SK-N-SH (cell line): Measurements from ENCODE around the gene RHCE. TPM values are rescaled to one million over a fixed set of nuclear protein-coding genes. Genes with fewer than 3 reads are reported as not detected.

Experiments used
- CTCF ChIA-PET: fragments of 300-600, 350-600 bp; formaldehyde crosslinking; extraction: SDS; loops from one replicate; lab custom pipeline; 2021; lab: Yijun Ruan, JAX
- POLR2A ChIA-PET: fragments of 350-600 bp; sonication (Branson Sonifier 250); formaldehyde crosslinking; extraction: SDS; loops from one replicate; lab custom pipeline; 2020; ENCODE audit warnings: antibody characterized with exemption, inconsistent platforms; lab: Yijun Ruan, JAX
- DNase-seq: peaks from one replicate; pipeline ENCODE4 v3.0.0; 2012
- H2AFZ ChIP-seq: fragments of 200-600 bp; sonication (generic); 2 replicates; pipeline ENCODE4 v1.8.1; 2016; ENCODE audit warnings: antibody characterized with exemption, mild to moderate bottlenecking, low read depth
- H3F3A ChIP-seq: fragments of 200-600 bp; sonication (generic); replicated peaks from 2 replicates; pipeline ENCODE3; 2016; ENCODE audit warnings: antibody characterized with exemption, mild to moderate bottlenecking; ENCODE audit not compliant: insufficient read depth
- H3K27ac ChIP-seq, 2 experiments: fragments of 200-500 bp in 1 of 2; fragments of 200-600 bp in 1 of 2; sonication (Bioruptor generic) in 1 of 2; sonication (generic), shearing (Covaris generic) in 1 of 2; 2 replicates each; pipeline versions ENCODE4 v1.5.1 to v1.6.1; 2014 to 2016; ENCODE audit warnings: low read depth in 2 of 2, inconsistent platforms in 1 of 2, low read length in 1 of 2, mild to moderate bottlenecking in 1 of 2, mixed read lengths in 1 of 2
- H3K27me3 ChIP-seq: fragments of 200-600 bp; sonication (generic), shearing (Covaris generic); 2 replicates; pipeline ENCODE4 v1.6.1; 2016; ENCODE audit warnings: mixed run types; ENCODE audit not compliant: insufficient read depth
- H3K36me3 ChIP-seq, 2 experiments: fragments of 200-500 bp in 1 of 2; fragments of 200-600 bp in 1 of 2; sonication (Bioruptor generic) in 1 of 2; sonication (generic) in 1 of 2; replicated peaks in 1 of 2; 2 replicates each; pipeline versions ENCODE3 to v1.5.1; 2014 to 2016; ENCODE audit warnings: low read length in 1 of 2, mild to moderate bottlenecking in 1 of 2; ENCODE audit not compliant: insufficient read depth in 2 of 2, control insufficient read depth in 1 of 2
- H3K4me1 ChIP-seq, 2 experiments: fragments of 200-500 bp in 1 of 2; fragments of 200-600 bp in 1 of 2; sonication (Bioruptor generic) in 1 of 2; sonication (generic), shearing (Covaris generic) in 1 of 2; 2 replicates each; pipeline versions ENCODE4 v1.5.1 to v1.6.1; 2014 to 2016; ENCODE audit warnings: low read depth in 1 of 2, low read length in 1 of 2, mixed run types in 1 of 2; ENCODE audit not compliant: insufficient read depth in 2 of 2, control insufficient read depth in 1 of 2
- H3K4me2 ChIP-seq: fragments of 200-600 bp; sonication (generic), shearing (Covaris generic); 2 replicates; pipeline ENCODE4 v1.6.1; 2017; ENCODE audit warnings: mixed run types
- H3K4me3 ChIP-seq, 2 experiments: fragments of 200-500 bp in 1 of 2; fragments of 200-600 bp in 1 of 2; sonication (Bioruptor generic) in 1 of 2; sonication (generic), shearing (Covaris generic) in 1 of 2; 2 replicates each; pipeline versions ENCODE4 v1.5.1 to v1.8.1; 2014 to 2016; ENCODE audit warnings: low read depth in 2 of 2, inconsistent platforms in 1 of 2, low read length in 1 of 2, mild to moderate bottlenecking in 1 of 2, mixed read lengths in 1 of 2, moderate library complexity in 1 of 2
- H3K79me2 ChIP-seq: fragments of 200-600 bp; sonication (generic); 2 replicates; pipeline ENCODE4 v1.8.1; 2017; ENCODE audit warnings: mild to moderate bottlenecking; ENCODE audit not compliant: insufficient read depth
- H3K9ac ChIP-seq: fragments of 200-600 bp; sonication (generic); 2 replicates; pipeline ENCODE4 v1.6.1; 2017; ENCODE audit warnings: mixed run types
- H3K9me2 ChIP-seq: fragments of 200-600 bp; sonication (generic); 2 replicates; pipeline ENCODE4 v1.6.1; 2017; ENCODE audit warnings: mixed run types
- H3K9me3 ChIP-seq: fragments of 200-600 bp; sonication (generic); 2 replicates; pipeline ENCODE4 v1.6.1; 2017; ENCODE audit warnings: mixed run types, mild to moderate bottlenecking, moderate library complexity
- H4K20me1 ChIP-seq: fragments of 200-600 bp; sonication (generic); 2 replicates; pipeline ENCODE4 v1.6.1; 2017; ENCODE audit warnings: mild to moderate bottlenecking, mixed run types; ENCODE audit not compliant: insufficient read depth
- FOSL2 ChIP-seq: IDR thresholded peaks from 2 replicates; pipeline ENCODE4 v1.4.0; 2012; ENCODE audit warnings: low read depth, mild to moderate bottlenecking, moderate library complexity, borderline replicate concordance
- JUND ChIP-seq: IDR thresholded peaks from 2 replicates; pipeline ENCODE4 v1.4.0; 2012
- MXI1 ChIP-seq: IDR thresholded peaks from 2 replicates; pipeline ENCODE4 v1.6.1; 2012; ENCODE audit warnings: mild to moderate bottlenecking, low read depth, low read length, improper control_type of control experiment
- TAF1 ChIP-seq: IDR thresholded peaks from 2 replicates; pipeline ENCODE4 v1.6.1; 2012; ENCODE audit warnings: low read depth, mild to moderate bottlenecking, low read length, moderate library complexity, borderline replicate concordance
- TEAD4 ChIP-seq: IDR thresholded peaks from 2 replicates; pipeline ENCODE4 v1.4.0; 2012; ENCODE audit warnings: mild to moderate bottlenecking, borderline replicate concordance; ENCODE audit not compliant: insufficient read depth
- WGBS: methylation state at CpG from one replicate; pipeline ENCODE4 v1.1.6; 2017; ENCODE audit warnings: low lambda C conversion rate; 5-methylcytosine and 5-hydroxymethylcytosine counted together
- polyA plus RNA-seq, 3 experiments: library from polyadenylated mRNA; depleted of rRNA; stranded (reverse); fragments of >200 nt; gene quantifications; 2 replicates each; pipeline ENCODE4 v1.2.3, GENCODE V29; 2012
- TF ChIP-seq, protein P1 (sequence below): IDR thresholded peaks from 2 replicates; pipeline ENCODE4 v1.4.0; 2012; ENCODE audit warnings: low read depth, borderline replicate concordance
- TF ChIP-seq, protein P2 (sequence below): IDR thresholded peaks from 2 replicates; pipeline ENCODE4 v1.6.1; 2012; ENCODE audit warnings: mild to moderate bottlenecking, low read depth, low read length, moderate library complexity
- TF ChIP-seq, protein P3 (sequence below): IDR thresholded peaks from 2 replicates; pipeline ENCODE4 v1.4.0; 2012; ENCODE audit warnings: low read depth

Gene RHCE
- polyA plus RNA-seq, 1 of the 3 experiments (the other 2 are of a cell fraction): 0.54 TPM

DNA sequence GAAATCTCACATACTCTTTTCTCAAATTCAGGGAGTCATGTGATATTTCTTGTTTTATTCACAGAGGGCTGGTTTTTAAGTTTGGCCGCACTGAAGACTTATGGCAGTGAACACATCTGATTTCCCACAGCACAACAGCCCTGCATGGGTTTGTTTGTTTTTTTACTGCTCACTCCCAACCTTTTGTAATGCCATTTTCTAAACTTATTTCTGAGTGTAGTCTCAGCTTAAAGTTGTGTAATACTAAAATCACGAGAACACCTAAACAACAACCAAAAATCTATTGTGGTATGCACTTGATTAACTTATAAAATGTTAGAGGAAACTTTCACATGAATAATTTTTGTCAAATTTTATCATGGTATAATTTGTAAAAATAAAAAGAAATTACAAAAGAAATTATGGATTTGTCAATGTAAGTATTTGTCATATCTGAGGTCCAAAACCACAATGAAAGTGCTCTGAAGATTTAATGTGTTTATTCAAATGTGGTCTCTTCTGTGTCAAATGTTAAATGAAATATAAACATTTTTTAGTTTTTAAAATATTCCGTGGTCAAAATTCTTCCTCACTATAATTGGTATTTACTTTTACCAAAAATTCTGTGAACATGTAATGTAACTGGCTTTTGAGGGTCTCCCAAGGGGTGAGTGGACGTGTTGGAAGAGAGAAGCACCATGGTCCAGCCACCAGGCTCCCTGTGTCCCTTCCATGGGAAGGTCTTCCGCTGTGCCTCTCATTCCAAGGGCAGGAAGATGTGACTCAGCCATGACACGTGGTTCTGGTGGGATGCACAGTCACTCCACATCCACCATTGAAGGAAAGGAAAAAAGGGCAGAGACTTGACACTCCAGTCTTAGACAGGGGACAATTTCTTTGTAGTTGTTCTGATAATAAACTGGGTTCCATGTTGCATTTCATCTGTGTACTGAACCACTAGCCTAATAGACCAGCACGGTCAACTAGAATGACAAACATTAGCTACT, 59.7 kb downstream of the RHCE start:
- DNase-seq: no peak
- H3K4me2 ChIP-seq: peak overlapping the region; percentile 23; the same call in 1 of the 2 replicates

More for the DNA sequence above, 59.7 kb downstream of the RHCE start:
- H3K79me2 ChIP-seq: peaks cover 25% of the 10 kb centered on the region; the same call in 1 of the 2 replicates
- no peak overlapping the region for H2AFZ ChIP-seq
- no peaks in the 10 kb centered on the region for H3K9me3 ChIP-seq
- peak; percentile 46; the same call in 1 of the 2 replicates for TF ChIP-seq FOSL2
- TF ChIP-seq, protein P1, sequence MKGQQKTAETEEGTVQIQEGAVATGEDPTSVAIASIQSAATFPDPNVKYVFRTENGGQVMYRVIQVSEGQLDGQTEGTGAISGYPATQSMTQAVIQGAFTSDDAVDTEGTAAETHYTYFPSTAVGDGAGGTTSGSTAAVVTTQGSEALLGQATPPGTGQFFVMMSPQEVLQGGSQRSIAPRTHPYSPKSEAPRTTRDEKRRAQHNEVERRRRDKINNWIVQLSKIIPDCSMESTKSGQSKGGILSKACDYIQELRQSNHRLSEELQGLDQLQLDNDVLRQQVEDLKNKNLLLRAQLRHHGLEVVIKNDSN: peak; percentile 71; the same call in 1 of the 2 replicates
- TF ChIP-seq, protein P2, sequence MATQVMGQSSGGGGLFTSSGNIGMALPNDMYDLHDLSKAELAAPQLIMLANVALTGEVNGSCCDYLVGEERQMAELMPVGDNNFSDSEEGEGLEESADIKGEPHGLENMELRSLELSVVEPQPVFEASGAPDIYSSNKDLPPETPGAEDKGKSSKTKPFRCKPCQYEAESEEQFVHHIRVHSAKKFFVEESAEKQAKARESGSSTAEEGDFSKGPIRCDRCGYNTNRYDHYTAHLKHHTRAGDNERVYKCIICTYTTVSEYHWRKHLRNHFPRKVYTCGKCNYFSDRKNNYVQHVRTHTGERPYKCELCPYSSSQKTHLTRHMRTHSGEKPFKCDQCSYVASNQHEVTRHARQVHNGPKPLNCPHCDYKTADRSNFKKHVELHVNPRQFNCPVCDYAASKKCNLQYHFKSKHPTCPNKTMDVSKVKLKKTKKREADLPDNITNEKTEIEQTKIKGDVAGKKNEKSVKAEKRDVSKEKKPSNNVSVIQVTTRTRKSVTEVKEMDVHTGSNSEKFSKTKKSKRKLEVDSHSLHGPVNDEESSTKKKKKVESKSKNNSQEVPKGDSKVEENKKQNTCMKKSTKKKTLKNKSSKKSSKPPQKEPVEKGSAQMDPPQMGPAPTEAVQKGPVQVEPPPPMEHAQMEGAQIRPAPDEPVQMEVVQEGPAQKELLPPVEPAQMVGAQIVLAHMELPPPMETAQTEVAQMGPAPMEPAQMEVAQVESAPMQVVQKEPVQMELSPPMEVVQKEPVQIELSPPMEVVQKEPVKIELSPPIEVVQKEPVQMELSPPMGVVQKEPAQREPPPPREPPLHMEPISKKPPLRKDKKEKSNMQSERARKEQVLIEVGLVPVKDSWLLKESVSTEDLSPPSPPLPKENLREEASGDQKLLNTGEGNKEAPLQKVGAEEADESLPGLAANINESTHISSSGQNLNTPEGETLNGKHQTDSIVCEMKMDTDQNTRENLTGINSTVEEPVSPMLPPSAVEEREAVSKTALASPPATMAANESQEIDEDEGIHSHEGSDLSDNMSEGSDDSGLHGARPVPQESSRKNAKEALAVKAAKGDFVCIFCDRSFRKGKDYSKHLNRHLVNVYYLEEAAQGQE: no peak
- no peak for TF ChIP-seq MXI1
- no peak for TF ChIP-seq TAF1
- no peak for TF ChIP-seq TEAD4
- TF ChIP-seq, protein P3, sequence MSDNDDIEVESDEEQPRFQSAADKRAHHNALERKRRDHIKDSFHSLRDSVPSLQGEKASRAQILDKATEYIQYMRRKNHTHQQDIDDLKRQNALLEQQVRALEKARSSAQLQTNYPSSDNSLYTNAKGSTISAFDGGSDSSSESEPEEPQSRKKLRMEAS: peak; percentile 81
- TF ChIP-seq JUND: peak; percentile 23; the same call in 1 of the 2 replicates
- H3K36me3 ChIP-seq: peaks cover 31 to 50% of the 10 kb centered on the region in 2 experiments
- peaks cover 32% of the 10 kb centered on the region for H3F3A ChIP-seq
- peak overlapping the region in 1 of 2 experiments; percentile 78; a peak in 2 of 4 replicates for H3K27ac ChIP-seq
- H4K20me1 ChIP-seq: no peaks in the 10 kb centered on the region; the same call in 1 of the 2 replicates
- no peaks in the 10 kb centered on the region for H3K9me2 ChIP-seq
- CTCF ChIA-PET: no interaction called here
- 80% methylated on average over 7 of the region's 7 CpGs for WGBS
- H3K27me3 ChIP-seq: no peaks in the 10 kb centered on the region
- POLR2A ChIA-PET: no interaction called here
- no peak overlapping the region for H3K4me3 ChIP-seq
- peaks cover 3 to 14% of the 10 kb centered on the region in 2 experiments; a peak in 2 of 4 replicates for H3K4me1 ChIP-seq
- H3K9ac ChIP-seq: no peak overlapping the region
